ENCODE results near the gene AKR1C8. TPM values are rescaled to one million over a fixed set of nuclear protein-coding genes. Genes with fewer than 3 reads are reported as not detected.
"Not testable (repeated sequence)": the region's sequence is repeated elsewhere in the genome, so short reads cannot be mapped to it uniquely, and the experiment has no call there.

AKR1C8 gene
- not detected for total RNA-seq

- Histone ChIP-seq H3K36me3 (no peaks in the 10 kb centered on the region), H3K4me1 (no peaks in the 10 kb centered on the region), H3K4me3 (no peak within 1 kb of the TSS), H3K27me3 (no peaks in the 10 kb centered on the region), H3K9me3 (no peaks in the 10 kb centered on the region), H3K27ac (no peak within 1 kb of the TSS)
- TF ChIP-seq CTCF (IDR thresholded peaks at IDR 0.05): no peak
- intact Hi-C loops (cut with DNase I): no loop called here
- no peak for DNase-seq (ENCODE audit: low spot score in 2 of 2)
Measured at GRCh38 chr10:5184987-5185775, at the start of gene AKR1C8. Gene AKR1C8, minus strand, starts transcription at chr10:5185150. Its CDS starts 46 bp downstream, at chr10:5185104.

GRCh38 chr10:5234106-5234860 is 49.3 kb upstream of the AKR1C8 start:
- no peaks in the 10 kb centered on the region for H3K4me1 ChIP-seq
- H3K36me3 ChIP-seq: no peaks in the 10 kb centered on the region
- intact Hi-C loops (cut with DNase I): no loop called here
- TF ChIP-seq CTCF (IDR thresholded peaks at IDR 0.05): no peak
- peaks cover 0 to 8% of the 10 kb centered on the region in 2 donors for H3K9me3 ChIP-seq
- H3K4me3 ChIP-seq: no peak overlapping the region
- no peaks in the 10 kb centered on the region for H3K27me3 ChIP-seq
- H3K27ac ChIP-seq: no peak overlapping the region
- DNase-seq (ENCODE audit: low spot score in 2 of 2): no peak

GRCh38 chr10:5233324-5233723 is 48.4 kb upstream of the AKR1C8 start:
- Histone ChIP-seq H3K9me3 (peaks cover 0 to 8% of the 10 kb centered on the region in 2 donors), H3K36me3 (no peaks in the 10 kb centered on the region), H3K4me3 (no peak overlapping the region), H3K27me3 (no peaks in the 10 kb centered on the region), H3K4me1 (no peaks in the 10 kb centered on the region), H3K27ac (no peak overlapping the region)
- intact Hi-C loops (cut with DNase I): no loop called here
- DNase-seq (ENCODE audit: low spot score in 2 of 2): no peak
- no peak for TF ChIP-seq CTCF (IDR thresholded peaks at IDR 0.05)

- Histone ChIP-seq H3K4me3 (no peak overlapping the region), H3K27me3 (no peaks in the 10 kb centered on the region), H3K4me1 (no peaks in the 10 kb centered on the region), H3K27ac (no peak overlapping the region), H3K36me3 (no peaks in the 10 kb centered on the region), H3K9me3 (no peaks in the 10 kb centered on the region)
- no peak for DNase-seq (ENCODE audit: low spot score in 2 of 2)
- intact Hi-C loops (cut with DNase I): no loop called here
- no peak for TF ChIP-seq CTCF (IDR thresholded peaks at IDR 0.05)
Measured at GRCh38 chr10:5229019-5229418, 44.1 kb upstream of the AKR1C8 start.

- H3K27me3 ChIP-seq; DNase-seq (ENCODE audit: low spot score in 2 of 2); H3K9me3 ChIP-seq; H3K4me3 ChIP-seq; H3K4me1 ChIP-seq; intact Hi-C loops (cut with DNase I); H3K27ac ChIP-seq; H3K36me3 ChIP-seq: not testable (repeated sequence)
Measured at GRCh38 chr10:5222942-5223341, 38.0 kb upstream of the AKR1C8 start.

- no peaks in the 10 kb centered on the region for H3K4me1 ChIP-seq
- no peaks in the 10 kb centered on the region for H3K36me3 ChIP-seq
- no peak for TF ChIP-seq CTCF (IDR thresholded peaks at IDR 0.05)
- no peak for DNase-seq (ENCODE audit: low spot score in 2 of 2)
- intact Hi-C loops (cut with DNase I): no loop called here
- no peaks in the 10 kb centered on the region for H3K27me3 ChIP-seq
- H3K4me3 ChIP-seq: no peak overlapping the region
- no peak overlapping the region for H3K27ac ChIP-seq
- H3K9me3 ChIP-seq: no peaks in the 10 kb centered on the region
Measured at GRCh38 chr10:5219262-5219661, 34.3 kb upstream of the AKR1C8 start.

Data from ascending aorta (tissue), 2 donors.